Measurements from ENCODE around the gene JSRP1. TPM values are rescaled to one million over a fixed set of nuclear protein-coding genes. Genes with fewer than 3 reads are reported as not detected.
A peak's percentile ranks its signal among the peaks of the same experiment; 100 is the strongest.

The JSRP1 gene
- total RNA-seq, 1 donor, result 0.72 TPM

DNA sequence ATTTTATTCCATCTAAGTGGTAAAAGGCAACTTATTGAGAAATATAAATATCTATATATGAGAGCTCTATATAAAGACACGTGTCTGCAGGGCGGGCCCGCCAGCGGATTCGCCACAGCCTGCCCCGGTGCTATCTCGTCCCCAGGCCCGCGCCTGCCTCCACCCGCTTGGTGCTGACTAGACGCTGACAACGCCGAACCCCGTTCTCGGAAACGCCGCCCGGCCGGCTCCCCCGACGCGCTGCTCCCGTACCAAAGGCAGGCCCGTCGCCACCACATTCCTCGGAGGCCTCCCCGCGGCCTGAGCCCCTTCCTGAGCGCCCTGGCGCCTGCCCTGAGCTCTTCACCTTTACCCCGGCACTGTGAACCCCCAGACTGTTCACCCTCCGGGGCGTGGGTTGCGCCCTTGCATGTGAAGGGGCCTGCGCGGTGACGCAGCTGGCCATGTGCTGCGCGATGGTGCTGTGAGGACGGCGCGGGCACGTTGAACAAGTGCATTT is 26.1 kb downstream of the JSRP1 start:
- Histone ChIP-seq H3K27me3 (ENCODE audit: insufficient read depth, low read length) (no peaks in the 10 kb centered on the region), H2AFZ (ENCODE audit: low read length) (no peak overlapping the region), H3K79me2 (ENCODE audit: insufficient read depth, low read length) (peaks cover 59% of the 10 kb centered on the region), H4K20me1 (ENCODE audit: insufficient read depth, low read length) (peaks cover 16% of the 10 kb centered on the region), H3K4me3 (ENCODE audit: insufficient read depth, low read length) (no peak overlapping the region), H3K4me2 (ENCODE audit: insufficient read depth, low read length) (no peak overlapping the region), H3K9me3 (ENCODE audit: low read depth, low read length) (no peaks in the 10 kb centered on the region), H3K36me3 (ENCODE audit: insufficient read depth, low read length) (peaks cover 49% of the 10 kb centered on the region), H3K27ac (ENCODE audit: low read depth, low read length) (no peak overlapping the region), H3K4me1 (ENCODE audit: insufficient read depth, low read length) (peaks cover 5% of the 10 kb centered on the region)
- DNase-seq (ENCODE audit: insufficient read length, low spot score, missing footprints), result no peak
- TF ChIP-seq, protein P1, sequence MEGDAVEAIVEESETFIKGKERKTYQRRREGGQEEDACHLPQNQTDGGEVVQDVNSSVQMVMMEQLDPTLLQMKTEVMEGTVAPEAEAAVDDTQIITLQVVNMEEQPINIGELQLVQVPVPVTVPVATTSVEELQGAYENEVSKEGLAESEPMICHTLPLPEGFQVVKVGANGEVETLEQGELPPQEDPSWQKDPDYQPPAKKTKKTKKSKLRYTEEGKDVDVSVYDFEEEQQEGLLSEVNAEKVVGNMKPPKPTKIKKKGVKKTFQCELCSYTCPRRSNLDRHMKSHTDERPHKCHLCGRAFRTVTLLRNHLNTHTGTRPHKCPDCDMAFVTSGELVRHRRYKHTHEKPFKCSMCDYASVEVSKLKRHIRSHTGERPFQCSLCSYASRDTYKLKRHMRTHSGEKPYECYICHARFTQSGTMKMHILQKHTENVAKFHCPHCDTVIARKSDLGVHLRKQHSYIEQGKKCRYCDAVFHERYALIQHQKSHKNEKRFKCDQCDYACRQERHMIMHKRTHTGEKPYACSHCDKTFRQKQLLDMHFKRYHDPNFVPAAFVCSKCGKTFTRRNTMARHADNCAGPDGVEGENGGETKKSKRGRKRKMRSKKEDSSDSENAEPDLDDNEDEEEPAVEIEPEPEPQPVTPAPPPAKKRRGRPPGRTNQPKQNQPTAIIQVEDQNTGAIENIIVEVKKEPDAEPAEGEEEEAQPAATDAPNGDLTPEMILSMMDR (IDR thresholded peaks at IDR 0.05; ENCODE audit: extremely low read depth, low read depth, low read length), result no peak

DNA sequence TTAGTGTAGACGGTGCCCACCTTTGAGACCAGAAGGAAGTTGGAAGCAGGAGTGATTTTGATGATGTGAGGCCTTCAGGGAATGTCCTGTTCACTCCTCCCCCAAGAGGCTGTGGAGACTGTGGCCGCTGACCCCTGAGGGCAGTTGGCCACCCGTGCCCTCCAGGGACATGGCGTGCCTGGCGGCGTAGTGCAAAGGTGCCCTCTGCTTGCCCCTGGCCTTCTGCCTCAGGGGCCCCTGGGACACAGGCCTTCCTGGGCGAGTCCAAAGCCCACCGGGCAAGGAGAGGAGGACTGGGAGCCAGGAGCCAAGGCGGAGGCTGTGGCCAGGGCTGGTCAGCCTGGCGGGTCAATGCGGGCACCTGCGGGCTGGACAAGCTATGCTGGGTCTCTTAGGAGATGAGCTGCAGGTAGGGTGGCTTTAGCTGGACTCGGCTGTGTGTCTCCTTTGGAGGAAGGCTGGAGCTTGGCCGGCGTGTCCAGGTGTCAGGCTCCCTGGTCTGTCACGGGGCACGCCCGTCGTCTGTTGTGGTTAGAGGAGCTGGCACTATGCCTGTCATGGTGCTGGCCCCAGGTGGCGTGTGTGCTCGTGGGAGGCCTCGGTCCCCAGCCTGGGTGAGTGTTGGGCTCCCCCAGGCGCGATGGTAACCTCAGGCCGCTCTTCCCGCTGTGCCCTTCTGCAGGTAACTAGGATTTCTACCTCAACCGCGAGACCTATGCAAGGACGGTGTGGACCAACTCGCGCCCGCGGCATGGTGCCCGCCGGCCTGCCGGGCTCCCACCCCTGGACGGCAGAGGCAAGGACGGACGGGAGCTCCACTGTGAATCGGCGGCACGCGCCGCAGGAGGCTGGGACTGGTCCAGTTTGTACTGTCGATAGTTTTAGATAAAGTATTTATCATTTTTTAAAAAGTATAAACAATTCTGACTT is 26.8 kb downstream of the JSRP1 start:
- TF ChIP-seq, protein P1 (IDR thresholded peaks at IDR 0.05; ENCODE audit: extremely low read depth, low read depth, low read length), result no peak
- no peaks in the 10 kb centered on the region for H3K4me1 ChIP-seq (ENCODE audit: insufficient read depth, low read length)

DNA sequence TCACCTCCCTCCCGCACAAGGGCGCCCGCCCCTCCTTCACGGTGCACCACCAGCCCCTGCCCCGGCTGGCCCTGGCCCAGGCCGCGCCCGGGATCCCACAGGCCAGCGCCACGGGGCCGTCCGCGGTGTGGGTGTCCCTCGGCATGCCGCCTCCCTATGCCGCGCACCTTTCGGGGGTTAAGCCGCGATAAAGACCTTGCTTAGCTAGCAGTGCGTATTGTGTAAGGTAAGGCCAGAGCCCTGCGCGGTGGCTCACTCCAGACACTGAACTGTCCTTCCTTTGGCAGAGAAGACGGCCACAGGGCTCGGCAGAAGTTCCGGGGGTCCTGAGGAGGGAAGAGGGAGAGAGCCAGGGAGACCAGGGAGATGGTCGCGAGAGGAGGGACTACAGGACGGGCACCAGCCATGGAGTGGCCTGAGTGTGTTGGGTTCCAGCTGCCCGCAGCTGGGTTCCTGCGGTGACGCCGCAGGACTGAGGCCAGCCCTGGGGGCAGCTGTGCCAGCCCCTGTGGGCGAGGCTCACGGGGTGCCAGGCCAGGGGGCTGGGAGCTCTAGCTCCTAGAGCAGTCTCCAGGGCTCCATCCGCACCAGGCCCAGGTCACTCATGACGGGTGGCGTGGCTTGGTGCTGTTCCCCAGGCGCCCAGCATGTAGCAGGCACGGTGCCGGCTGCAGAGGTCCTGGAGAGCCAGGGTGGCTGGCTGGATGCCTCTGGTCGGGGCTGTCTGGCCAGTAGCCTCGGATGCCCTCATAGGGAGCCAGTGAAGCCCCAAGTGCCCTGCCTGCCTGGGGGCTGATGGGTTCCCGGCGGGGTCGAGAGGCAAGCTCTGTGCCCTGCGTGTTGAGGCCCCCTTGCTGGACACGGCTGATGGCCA is 27.8 kb downstream of the JSRP1 start:
- Histone ChIP-seq H3K4me1 (ENCODE audit: insufficient read depth, low read length) (no peaks in the 10 kb centered on the region), H3K4me2 (ENCODE audit: insufficient read depth, low read length) (no peak overlapping the region), H3K79me2 (ENCODE audit: insufficient read depth, low read length) (peaks cover 53% of the 10 kb centered on the region), H2AFZ (ENCODE audit: low read length) (no peak overlapping the region), H3K27me3 (ENCODE audit: insufficient read depth, low read length) (no peaks in the 10 kb centered on the region), H3K9me3 (ENCODE audit: low read depth, low read length) (no peaks in the 10 kb centered on the region), H4K20me1 (ENCODE audit: insufficient read depth, low read length) (peaks cover 12% of the 10 kb centered on the region), H3K4me3 (ENCODE audit: insufficient read depth, low read length) (no peak overlapping the region), H3K36me3 (ENCODE audit: insufficient read depth, low read length) (peaks cover 60% of the 10 kb centered on the region), H3K27ac (ENCODE audit: low read depth, low read length) (no peak overlapping the region)
- TF ChIP-seq, protein P1 (IDR thresholded peaks at IDR 0.05; ENCODE audit: extremely low read depth, low read depth, low read length), result no peak
- DNase-seq (ENCODE audit: insufficient read length, low spot score, missing footprints), result peak; percentile 90

More for the DNA sequence above, 26.8 kb downstream of the JSRP1 start:
- no peak overlapping the region for H3K4me2 ChIP-seq (ENCODE audit: insufficient read depth, low read length)
- no peak overlapping the region for H2AFZ ChIP-seq (ENCODE audit: low read length)
- peaks cover 58% of the 10 kb centered on the region for H3K79me2 ChIP-seq (ENCODE audit: insufficient read depth, low read length)
- no peaks in the 10 kb centered on the region for H3K27me3 ChIP-seq (ENCODE audit: insufficient read depth, low read length)
- no peak overlapping the region for H3K4me3 ChIP-seq (ENCODE audit: insufficient read depth, low read length)
- no peak overlapping the region for H3K27ac ChIP-seq (ENCODE audit: low read depth, low read length)
- no peak for DNase-seq (ENCODE audit: insufficient read length, low spot score, missing footprints)
- no peaks in the 10 kb centered on the region for H3K9me3 ChIP-seq (ENCODE audit: low read depth, low read length)
- peaks cover 15% of the 10 kb centered on the region for H4K20me1 ChIP-seq (ENCODE audit: insufficient read depth, low read length)
- H3K36me3 ChIP-seq (ENCODE audit: insufficient read depth, low read length), result peaks cover 55% of the 10 kb centered on the region
